SKM-1 (cell line): ENCODE results near the gene STARD5.

Experiments used
- DNase-seq: peaks from one replicate; lab custom pipeline; 2025; ENCODE audit not compliant: unreplicated experiment; lab: John Stamatoyannopoulos, UW

Gene STARD5

DNA sequence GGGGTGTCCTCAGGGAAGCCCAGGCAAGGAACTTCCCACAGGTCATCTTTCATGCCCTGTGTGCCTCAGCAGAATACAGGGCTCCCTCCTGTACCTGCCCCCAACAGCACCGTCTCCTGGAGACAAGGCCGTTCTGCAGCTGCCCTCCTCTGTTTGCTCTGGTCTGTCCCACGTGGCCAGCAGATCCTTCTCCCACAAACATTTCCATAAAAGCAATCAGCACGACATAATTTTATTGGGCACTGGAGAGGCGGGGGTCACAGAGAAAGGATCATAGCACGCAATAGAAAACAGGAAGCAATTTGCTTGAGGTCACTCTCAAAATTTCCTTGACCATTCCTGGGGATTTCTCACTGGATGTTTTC, 29.4 kb downstream of the STARD5 start:
- no peak for DNase-seq

- DNase-seq: peak; percentile 83
Measured at GRCh38 chr15:81293728-81294515, 30.0 kb downstream of the STARD5 start.

DNA sequence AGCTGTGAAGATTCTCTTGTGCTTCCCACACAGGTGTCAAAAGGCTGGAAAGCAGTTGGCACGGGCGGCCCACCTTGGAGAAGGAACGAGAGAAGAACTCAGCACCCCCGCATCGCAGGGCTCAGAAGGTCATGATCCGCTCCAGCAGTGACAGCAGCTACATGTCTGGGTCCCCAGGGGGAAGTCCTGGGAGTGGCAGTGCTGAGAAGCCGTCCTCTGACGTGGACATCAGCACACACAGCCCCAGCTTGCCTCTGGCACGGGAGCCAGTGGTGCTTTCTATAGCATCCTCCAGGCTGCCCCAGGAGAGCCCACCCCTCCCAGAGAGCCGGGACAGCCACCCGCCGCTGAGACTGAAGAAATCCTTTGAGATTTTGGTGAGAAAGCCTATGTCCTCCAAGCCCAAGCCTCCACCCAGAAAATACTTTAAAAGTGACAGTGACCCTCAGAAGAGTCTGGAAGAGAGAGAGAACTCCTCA, 31.4 kb downstream of the STARD5 start:
- no peak for DNase-seq

DNA sequence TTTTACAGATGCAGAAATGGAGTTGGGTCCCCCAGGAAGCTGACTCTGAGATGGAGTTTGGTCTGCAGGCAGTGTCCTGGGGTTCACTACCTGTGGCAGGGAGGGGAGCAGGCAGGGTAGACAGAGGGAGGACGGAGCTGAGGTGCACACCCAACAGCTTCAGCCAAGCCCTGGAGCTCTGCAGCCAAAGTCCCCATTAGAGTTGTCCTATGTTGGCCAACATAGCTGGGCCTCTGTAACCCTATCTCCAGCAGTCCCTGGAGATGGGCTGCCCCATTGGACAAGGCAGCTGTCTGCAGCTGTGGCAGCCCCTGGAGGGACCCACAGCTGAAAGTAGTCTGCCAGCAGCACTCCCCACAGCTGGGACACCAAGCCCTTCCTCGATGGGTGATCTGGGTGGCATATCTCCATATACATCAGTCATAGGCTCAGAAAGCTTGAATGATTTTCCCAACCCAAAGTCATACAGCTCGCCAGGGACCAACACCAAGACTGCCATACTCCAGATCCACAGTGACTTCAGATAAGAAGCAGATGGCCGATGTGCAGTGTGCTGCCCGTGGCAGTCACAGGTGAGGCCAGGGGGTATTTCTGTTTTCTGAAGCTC, 31.9 kb downstream of the STARD5 start:
- DNase-seq: no peak

- no peak for DNase-seq
Measured at GRCh38 chr15:81289910-81290309, 34.0 kb downstream of the STARD5 start.

GRCh38 chr15:81288616-81289015, 35.3 kb downstream of the STARD5 start:
- DNase-seq: no peak

- no peak for DNase-seq
Measured at GRCh38 chr15:81288040-81288439, 35.9 kb downstream of the STARD5 start.

- DNase-seq: no peak
Measured at GRCh38 chr15:81286621-81287121, 37.3 kb downstream of the STARD5 start.

DNA sequence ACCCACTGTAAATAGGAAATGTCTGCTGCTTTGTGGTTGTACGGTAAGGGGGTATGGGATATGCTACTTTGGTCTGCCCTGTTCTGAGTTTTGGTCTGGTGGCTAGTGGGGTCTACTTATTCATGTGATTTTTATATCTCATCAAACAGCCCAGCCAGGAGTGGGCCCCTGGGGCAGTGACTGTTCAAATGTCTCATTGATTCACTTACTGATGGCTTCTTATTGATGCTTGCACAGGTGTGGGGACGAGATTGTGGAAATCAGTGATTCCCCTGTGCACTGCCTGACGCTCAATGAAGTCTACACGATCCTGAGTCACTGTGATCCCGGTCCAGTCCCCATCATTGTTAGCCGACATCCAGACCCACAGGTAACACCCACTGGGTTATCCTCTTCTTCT, 38.5 kb downstream of the STARD5 start:
- no peak for DNase-seq

GRCh38 chr15:81284256-81285031, 39.5 kb downstream of the STARD5 start:
- no peak for DNase-seq

DNA sequence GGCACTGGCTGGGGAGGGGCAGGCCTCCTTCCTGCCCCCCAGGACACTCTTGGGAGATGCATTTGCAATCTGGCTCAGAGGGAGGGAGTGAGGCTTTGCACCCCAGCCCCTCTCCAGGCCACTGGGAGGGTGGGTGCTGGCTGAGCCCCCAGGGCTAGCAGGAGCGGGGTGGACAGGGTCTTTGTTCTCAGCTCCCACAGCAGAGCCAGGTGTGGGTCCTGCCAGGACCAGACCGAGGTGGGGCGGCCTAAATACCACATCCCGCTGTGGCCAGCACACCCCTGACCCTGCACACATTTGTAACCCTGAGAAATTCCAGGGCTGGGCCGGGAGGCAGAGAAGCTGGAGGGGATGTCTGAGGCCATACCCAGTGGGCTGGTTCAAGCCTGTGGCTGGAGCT, 41.0 kb downstream of the STARD5 start:
- no peak for DNase-seq

GRCh38 chr15:81282606-81282895, 41.4 kb downstream of the STARD5 start:
- DNase-seq: no peak

GRCh38 chr15:81281766-81282605, 42.0 kb downstream of the STARD5 start:
- DNase-seq: no peak

- DNase-seq: no peak
Measured at GRCh38 chr15:81281456-81281735, 42.5 kb downstream of the STARD5 start.

DNA sequence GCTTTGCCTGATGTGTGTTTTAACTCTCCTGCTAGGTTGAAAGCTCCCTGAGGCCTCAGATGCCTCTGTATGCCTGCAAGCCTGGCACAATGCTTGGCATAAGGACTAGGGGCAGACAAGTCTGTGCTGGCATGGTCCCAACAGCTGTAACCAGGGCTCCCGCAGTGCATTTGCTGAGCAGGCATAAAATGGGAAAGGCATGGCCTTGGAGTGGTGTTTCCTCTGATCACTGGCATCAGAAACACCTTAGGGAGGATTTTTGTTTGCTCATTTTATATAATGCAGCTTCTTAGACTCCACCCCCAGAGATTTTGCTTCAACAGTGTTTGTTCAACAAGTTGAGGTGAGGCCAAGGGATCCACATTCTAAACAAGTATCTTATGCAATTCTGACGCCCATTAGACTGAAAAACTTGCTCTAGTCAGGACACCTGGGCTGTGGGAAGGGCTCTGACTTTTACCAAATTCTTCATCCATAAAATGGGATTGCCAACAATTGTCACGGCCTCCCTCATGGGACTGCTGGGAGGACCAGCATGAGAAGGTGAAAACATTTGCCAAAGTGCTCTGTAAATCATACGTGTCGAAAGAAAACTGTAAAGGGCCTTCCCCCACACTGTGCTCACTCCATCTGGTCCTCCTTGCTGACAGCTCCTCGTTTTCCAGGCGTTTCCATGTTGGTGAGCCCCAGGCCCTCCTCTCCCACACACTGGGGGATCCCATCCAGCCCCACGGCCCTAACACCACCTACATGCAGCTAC, 43.1 kb downstream of the STARD5 start:
- DNase-seq: no peak

GRCh38 chr15:81279621-81280485, 44.1 kb downstream of the STARD5 start:
- DNase-seq: no peak

DNA sequence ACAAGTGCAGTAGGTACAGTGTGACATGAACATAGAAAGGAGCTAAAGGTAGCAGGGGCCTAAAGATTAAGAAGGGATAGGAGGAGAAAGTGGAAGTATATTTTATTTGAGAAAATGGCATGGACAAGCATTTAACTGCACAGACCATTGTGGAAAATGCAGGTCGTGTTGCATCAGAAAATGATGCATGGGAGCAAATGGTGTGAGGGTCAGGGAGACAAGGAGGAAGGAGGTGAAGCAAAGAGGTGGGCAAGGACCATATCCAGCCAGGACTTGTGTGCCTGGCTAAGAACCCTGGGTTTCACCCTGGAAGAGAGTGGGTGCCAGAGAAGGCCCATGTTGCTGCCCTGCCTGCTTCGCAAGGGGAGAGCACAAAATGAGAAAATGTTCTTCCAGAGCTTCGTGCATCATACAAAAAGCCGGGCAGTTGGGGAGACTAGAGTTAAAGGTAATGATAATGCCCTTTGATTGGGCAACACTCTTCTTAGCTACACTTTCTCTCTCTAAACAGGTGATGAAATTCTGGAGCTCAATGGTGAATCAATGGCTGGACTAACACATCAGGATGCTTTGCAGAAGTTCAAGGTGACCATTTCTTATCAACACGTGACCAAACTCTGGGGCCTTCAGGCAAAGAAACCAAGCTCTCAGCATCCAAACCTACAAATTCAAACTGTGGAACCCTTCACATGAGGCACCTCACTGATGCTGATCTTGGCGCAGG, 45.5 kb downstream of the STARD5 start:
- DNase-seq: no peak

- no peak for DNase-seq
Measured at GRCh38 chr15:81277851-81278250, 46.1 kb downstream of the STARD5 start.

- DNase-seq: no peak
Measured at GRCh38 chr15:81276967-81277366, 47.0 kb downstream of the STARD5 start.
